Measurements from ENCODE around the gene HOATZ.

Gene HOATZ

DNA sequence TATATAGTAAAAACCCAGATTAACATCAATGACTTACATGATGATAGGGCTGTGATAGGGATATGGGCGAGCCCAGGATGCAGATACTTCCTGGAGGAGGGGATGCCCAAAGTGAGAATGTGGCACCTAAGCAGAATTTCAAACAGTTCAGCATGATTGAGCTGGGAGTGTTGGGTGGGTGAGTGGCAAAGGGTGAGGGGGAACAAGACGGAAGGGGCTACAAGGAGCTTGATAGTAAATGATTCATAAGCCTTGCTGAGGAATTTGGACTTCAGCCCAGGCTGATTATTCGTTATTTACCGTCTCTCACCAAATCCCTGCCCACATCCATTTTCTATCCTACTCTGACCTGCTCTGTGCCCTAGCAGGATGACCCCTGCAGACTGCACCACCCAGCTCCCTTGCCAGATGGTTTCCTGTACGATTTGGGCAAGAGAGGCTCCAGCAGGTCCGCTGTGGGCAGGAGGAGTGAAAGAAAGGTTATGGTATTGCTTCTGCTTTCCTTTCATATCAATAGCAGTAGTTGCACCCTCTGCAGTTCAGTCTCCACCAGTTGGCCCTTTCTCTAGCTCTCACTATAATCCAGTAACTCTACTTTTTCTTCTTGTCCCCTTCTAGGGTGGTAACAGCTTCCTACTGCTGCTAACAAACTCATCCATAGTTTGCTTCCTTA lies 57.4 kb downstream of the HOATZ start:
- H3K27ac ChIP-seq (ENCODE audit: low read depth, low read length): no peak overlapping the region
- H3K36me3 ChIP-seq (ENCODE audit: control insufficient read depth in 1 of 2, insufficient read depth in 2 of 2, low read length in 2 of 2): no peaks in the 10 kb centered on the region
- H3K27me3 ChIP-seq (ENCODE audit: control insufficient read depth in 1 of 2, insufficient read depth in 2 of 2, low read length in 2 of 2): no peaks in the 10 kb centered on the region
- H3K4me3 ChIP-seq (ENCODE audit: low read depth in 1 of 2, low read length in 2 of 2): no peak overlapping the region
- H3K9ac ChIP-seq (ENCODE audit: low read depth in 1 of 2, low read length in 2 of 2): no peak overlapping the region
- H3K4me1 ChIP-seq (ENCODE audit: control insufficient read depth in 1 of 2, insufficient read depth in 2 of 2, low read length in 2 of 2): peaks cover 20 to 26% of the 10 kb centered on the region in 2 donors
- H3K9me3 ChIP-seq (ENCODE audit: control insufficient read depth in 1 of 2, low read length in 2 of 2): no peaks in the 10 kb centered on the region

DNA sequence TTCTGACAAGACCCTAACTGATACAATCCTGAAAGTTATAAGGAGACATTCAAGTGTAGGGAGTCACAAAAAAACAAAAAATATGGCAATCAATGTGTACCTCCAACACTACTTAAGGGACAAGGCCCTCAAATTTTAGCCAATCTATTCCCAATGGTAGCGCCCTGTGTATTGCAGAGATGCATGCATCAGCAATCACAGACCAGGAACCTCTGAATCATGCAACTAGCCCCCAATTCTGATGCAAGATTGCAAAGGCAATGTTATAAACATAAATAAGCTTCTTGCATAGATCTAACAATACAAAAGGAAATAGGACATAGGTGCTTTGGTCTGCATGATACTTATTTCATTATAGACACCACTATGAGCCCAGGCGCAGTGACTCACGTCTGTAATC lies 58.0 kb downstream of the HOATZ start:
- no peaks in the 10 kb centered on the region for H3K9me3 ChIP-seq (ENCODE audit: control insufficient read depth in 1 of 2, low read length in 2 of 2)
- H3K4me1 ChIP-seq (ENCODE audit: control insufficient read depth in 1 of 2, insufficient read depth in 2 of 2, low read length in 2 of 2): peaks cover 20 to 26% of the 10 kb centered on the region in 2 donors
- no peak overlapping the region for H3K27ac ChIP-seq (ENCODE audit: low read depth, low read length)
- H3K36me3 ChIP-seq (ENCODE audit: control insufficient read depth in 1 of 2, insufficient read depth in 2 of 2, low read length in 2 of 2): no peaks in the 10 kb centered on the region
- H3K27me3 ChIP-seq (ENCODE audit: control insufficient read depth in 1 of 2, insufficient read depth in 2 of 2, low read length in 2 of 2): no peaks in the 10 kb centered on the region
- no peak overlapping the region for H3K4me3 ChIP-seq (ENCODE audit: low read depth in 1 of 2, low read length in 2 of 2)
- H3K9ac ChIP-seq (ENCODE audit: low read depth in 1 of 2, low read length in 2 of 2): no peak overlapping the region

DNA sequence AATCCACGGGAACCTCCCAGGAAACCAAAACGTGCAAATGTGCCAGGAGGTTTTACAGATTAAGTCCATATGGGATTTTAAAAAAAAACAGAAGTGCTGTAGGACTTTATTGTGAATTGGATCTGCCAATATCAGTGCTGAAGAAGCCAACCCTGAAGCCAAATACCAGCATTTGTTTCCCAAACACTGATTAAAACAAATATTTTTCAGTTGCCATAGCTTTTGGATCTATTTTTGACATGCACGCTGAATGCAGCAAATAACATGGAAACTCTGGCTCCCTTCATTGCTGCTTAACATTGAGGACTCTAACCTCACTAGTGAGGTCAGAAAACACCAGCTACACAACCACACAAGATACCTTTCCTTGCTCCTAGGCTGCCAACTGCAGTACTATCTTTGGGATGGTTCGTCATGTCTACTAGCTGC lies 59.3 kb downstream of the HOATZ start:
- Histone ChIP-seq H3K9me3 (ENCODE audit: control insufficient read depth in 1 of 2, low read length in 2 of 2) (no peaks in the 10 kb centered on the region), H3K9ac (ENCODE audit: low read depth in 1 of 2, low read length in 2 of 2) (no peak overlapping the region), H3K27ac (ENCODE audit: low read depth, low read length) (no peak overlapping the region), H3K4me1 (ENCODE audit: control insufficient read depth in 1 of 2, insufficient read depth in 2 of 2, low read length in 2 of 2) (peaks cover 20 to 26% of the 10 kb centered on the region in 2 donors), H3K4me3 (ENCODE audit: low read depth in 1 of 2, low read length in 2 of 2) (peak overlapping the region in 1 of 2 donors; percentile 1), H3K36me3 (ENCODE audit: control insufficient read depth in 1 of 2, insufficient read depth in 2 of 2, low read length in 2 of 2) (no peaks in the 10 kb centered on the region), H3K27me3 (ENCODE audit: control insufficient read depth in 1 of 2, insufficient read depth in 2 of 2, low read length in 2 of 2) (no peaks in the 10 kb centered on the region)

DNA sequence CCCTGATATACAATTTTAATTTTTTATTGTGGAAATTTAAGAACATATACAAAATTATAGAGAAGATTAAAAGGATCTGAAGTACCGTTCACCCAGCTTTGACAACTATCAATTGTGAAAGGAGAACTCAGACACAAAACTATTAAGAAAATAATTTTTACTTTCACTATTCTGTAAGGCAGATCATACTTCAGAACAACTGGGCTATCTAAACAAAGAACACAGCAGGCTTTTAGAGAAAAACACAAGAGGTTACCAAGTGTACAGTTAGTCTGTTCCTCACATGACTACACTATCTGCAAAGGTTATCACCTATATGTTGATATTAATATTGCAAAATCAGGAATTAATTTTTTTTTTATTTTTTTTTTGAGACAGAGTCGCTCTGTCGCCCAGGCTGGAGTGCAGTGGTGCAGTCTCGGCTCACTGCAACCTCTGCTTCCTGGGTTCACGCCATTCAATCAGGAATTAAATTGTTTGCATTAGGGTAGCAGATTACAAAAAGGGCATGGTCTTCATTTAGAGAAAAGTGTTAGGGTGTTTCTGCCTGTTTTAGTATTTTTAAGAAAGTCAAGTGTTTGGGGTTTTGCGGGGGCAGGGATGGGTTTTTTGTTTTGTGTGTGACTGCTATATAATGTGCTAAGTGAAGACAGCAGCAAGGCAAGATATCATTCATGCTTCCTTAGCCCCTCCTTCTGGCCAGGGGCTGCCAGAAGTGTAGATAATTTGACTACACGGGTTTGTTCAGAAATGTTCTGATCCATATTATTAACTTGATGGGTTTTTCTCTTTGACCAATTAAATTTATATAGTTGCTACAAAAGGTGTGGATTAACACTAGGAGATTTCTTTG lies 60.0 kb downstream of the HOATZ start:
- H3K4me3 ChIP-seq (ENCODE audit: low read depth in 1 of 2, low read length in 2 of 2): peak overlapping the region in 1 of 2 donors; percentile 1
- no peaks in the 10 kb centered on the region for H3K27me3 ChIP-seq (ENCODE audit: control insufficient read depth in 1 of 2, insufficient read depth in 2 of 2, low read length in 2 of 2)
- H3K9me3 ChIP-seq (ENCODE audit: control insufficient read depth in 1 of 2, low read length in 2 of 2): no peaks in the 10 kb centered on the region
- H3K9ac ChIP-seq (ENCODE audit: low read depth in 1 of 2, low read length in 2 of 2): no peak overlapping the region
- peaks cover 20 to 26% of the 10 kb centered on the region in 2 donors for H3K4me1 ChIP-seq (ENCODE audit: control insufficient read depth in 1 of 2, insufficient read depth in 2 of 2, low read length in 2 of 2)
- H3K27ac ChIP-seq (ENCODE audit: low read depth, low read length): no peak overlapping the region
- H3K36me3 ChIP-seq (ENCODE audit: control insufficient read depth in 1 of 2, insufficient read depth in 2 of 2, low read length in 2 of 2): no peaks in the 10 kb centered on the region

DNA sequence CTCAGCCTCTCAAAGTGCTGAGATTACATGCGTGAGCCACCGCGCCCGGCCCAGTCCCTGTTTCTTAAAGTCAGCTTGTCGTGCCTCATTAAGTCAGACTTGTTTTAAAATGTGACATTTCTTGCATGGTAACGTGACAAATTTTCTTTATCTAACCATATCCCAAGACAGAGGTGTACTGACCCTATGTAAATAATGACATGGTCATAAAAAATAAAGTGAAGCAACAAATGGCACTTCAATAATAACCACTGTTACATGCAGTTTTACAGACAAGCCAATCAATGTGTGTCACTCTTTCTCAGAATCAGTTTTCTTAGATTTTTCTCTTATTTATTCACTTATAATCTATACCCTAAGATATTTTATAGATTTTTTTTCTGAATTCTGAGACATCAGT lies 61.2 kb downstream of the HOATZ start:
- Histone ChIP-seq H3K27me3 (ENCODE audit: control insufficient read depth in 1 of 2, insufficient read depth in 2 of 2, low read length in 2 of 2) (no peaks in the 10 kb centered on the region), H3K36me3 (ENCODE audit: control insufficient read depth in 1 of 2, insufficient read depth in 2 of 2, low read length in 2 of 2) (no peaks in the 10 kb centered on the region), H3K9me3 (ENCODE audit: control insufficient read depth in 1 of 2, low read length in 2 of 2) (no peaks in the 10 kb centered on the region), H3K27ac (ENCODE audit: low read depth, low read length) (no peak overlapping the region), H3K4me1 (ENCODE audit: control insufficient read depth in 1 of 2, insufficient read depth in 2 of 2, low read length in 2 of 2) (peaks cover 20 to 26% of the 10 kb centered on the region in 2 donors), H3K9ac (ENCODE audit: low read depth in 1 of 2, low read length in 2 of 2) (no peak overlapping the region), H3K4me3 (ENCODE audit: low read depth in 1 of 2, low read length in 2 of 2) (no peak overlapping the region)

DNA sequence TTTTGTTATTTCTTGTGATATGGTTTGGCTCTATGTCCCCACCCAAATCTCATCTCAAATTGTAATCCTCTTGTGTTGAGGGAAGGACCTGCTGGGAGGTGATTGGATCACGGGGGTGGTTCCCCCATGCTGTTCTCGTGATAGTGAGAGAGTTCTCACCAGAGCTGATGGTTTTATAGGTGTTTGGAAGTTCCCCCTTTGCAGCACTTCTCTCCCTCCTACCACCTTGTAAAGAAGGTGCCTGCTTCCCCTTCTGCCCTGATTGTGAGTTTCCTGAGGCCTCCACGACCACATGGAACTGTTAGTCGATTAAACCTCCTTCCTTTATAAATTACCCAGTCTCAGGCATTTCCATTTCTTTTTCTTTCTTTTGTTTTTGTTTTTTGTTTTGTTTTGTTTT lies 63.2 kb downstream of the HOATZ start:
- Histone ChIP-seq H3K4me1 (ENCODE audit: control insufficient read depth in 1 of 2, insufficient read depth in 2 of 2, low read length in 2 of 2) (peaks cover 6 to 14% of the 10 kb centered on the region in 2 donors), H3K9ac (ENCODE audit: low read depth in 1 of 2, low read length in 2 of 2) (no peak overlapping the region)

DNA sequence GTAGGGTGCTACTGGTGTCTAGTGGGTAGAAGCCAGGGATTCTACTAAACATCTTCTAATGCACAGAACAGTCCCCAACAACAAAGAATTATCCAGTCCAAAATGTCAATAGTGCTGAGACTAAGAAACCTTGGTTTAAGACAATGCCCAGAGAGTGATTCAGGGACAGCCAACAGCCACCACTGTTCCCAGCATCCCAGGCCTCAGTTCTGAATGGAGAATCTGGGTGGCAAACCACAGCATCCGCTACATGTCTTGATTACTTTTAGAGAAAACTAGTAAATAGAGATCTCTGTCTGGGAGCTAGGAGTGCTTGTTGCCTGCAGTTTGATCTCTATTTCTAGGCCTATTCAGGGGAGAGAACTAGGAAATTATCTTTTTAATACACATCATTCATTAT lies 66.8 kb downstream of the HOATZ start:
- no peaks in the 10 kb centered on the region for H3K36me3 ChIP-seq (ENCODE audit: control insufficient read depth in 1 of 2, insufficient read depth in 2 of 2, low read length in 2 of 2)
- H3K4me3 ChIP-seq (ENCODE audit: low read depth in 1 of 2, low read length in 2 of 2): no peak overlapping the region
- no peaks in the 10 kb centered on the region for H3K4me1 ChIP-seq (ENCODE audit: control insufficient read depth in 1 of 2, insufficient read depth in 2 of 2, low read length in 2 of 2)
- H3K9ac ChIP-seq (ENCODE audit: low read depth in 1 of 2, low read length in 2 of 2): no peak overlapping the region
- no peaks in the 10 kb centered on the region for H3K27me3 ChIP-seq (ENCODE audit: control insufficient read depth in 1 of 2, insufficient read depth in 2 of 2, low read length in 2 of 2)
- H3K9me3 ChIP-seq (ENCODE audit: control insufficient read depth in 1 of 2, low read length in 2 of 2): no peaks in the 10 kb centered on the region
- H3K27ac ChIP-seq (ENCODE audit: low read depth, low read length): no peak overlapping the region

More for the DNA sequence above, 63.2 kb downstream of the HOATZ start:
- Histone ChIP-seq H3K27ac (ENCODE audit: low read depth, low read length) (no peak overlapping the region), H3K36me3 (ENCODE audit: control insufficient read depth in 1 of 2, insufficient read depth in 2 of 2, low read length in 2 of 2) (no peaks in the 10 kb centered on the region), H3K27me3 (ENCODE audit: control insufficient read depth in 1 of 2, insufficient read depth in 2 of 2, low read length in 2 of 2) (no peaks in the 10 kb centered on the region), H3K9me3 (ENCODE audit: control insufficient read depth in 1 of 2, low read length in 2 of 2) (no peaks in the 10 kb centered on the region), H3K4me3 (ENCODE audit: low read depth in 1 of 2, low read length in 2 of 2) (no peak overlapping the region)

DNA sequence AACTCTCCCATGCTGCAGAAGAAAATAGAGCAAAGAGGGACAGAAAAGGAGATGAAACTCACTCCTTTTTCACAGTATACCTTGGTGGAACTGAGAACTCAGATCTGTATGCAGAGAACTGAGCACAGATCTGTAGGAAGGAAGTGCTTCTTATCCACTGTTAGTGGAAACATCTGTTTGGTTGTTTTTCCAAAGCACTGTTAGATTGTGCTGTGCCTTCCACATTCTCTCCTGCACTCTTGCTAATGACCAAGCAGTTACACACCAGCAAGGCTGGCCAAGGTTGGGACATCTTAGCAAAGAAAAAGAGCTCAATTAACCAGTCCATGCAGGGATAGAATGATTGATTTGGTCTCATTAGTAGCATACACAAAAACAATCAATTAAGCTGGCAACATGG lies 67.6 kb downstream of the HOATZ start:
- Histone ChIP-seq H3K4me1 (ENCODE audit: control insufficient read depth in 1 of 2, insufficient read depth in 2 of 2, low read length in 2 of 2) (no peaks in the 10 kb centered on the region), H3K9ac (ENCODE audit: low read depth in 1 of 2, low read length in 2 of 2) (no peak overlapping the region), H3K9me3 (ENCODE audit: control insufficient read depth in 1 of 2, low read length in 2 of 2) (no peaks in the 10 kb centered on the region), H3K4me3 (ENCODE audit: low read depth in 1 of 2, low read length in 2 of 2) (no peak overlapping the region), H3K27me3 (ENCODE audit: control insufficient read depth in 1 of 2, insufficient read depth in 2 of 2, low read length in 2 of 2) (no peaks in the 10 kb centered on the region), H3K27ac (ENCODE audit: low read depth, low read length) (no peak overlapping the region), H3K36me3 (ENCODE audit: control insufficient read depth in 1 of 2, insufficient read depth in 2 of 2, low read length in 2 of 2) (no peaks in the 10 kb centered on the region)

DNA sequence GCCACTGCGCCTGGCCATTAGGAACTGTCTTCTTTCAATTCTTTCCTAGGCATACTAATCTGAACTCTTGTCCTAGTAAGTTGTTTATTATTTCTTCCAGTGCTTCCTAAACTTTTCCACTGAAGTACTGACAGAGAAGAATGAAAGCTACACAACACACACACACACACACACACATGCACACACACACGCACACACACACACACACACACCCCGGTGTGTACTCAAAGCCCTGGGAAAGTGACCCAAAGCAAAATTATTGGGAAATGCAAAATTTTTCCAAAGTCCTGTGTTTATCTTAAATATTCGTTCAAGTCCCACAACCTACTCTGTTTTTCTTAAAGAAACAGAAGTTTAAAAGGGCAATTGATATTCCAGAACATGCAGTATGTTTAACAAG lies 68.3 kb downstream of the HOATZ start:
- H3K9me3 ChIP-seq (ENCODE audit: control insufficient read depth in 1 of 2, low read length in 2 of 2): no peaks in the 10 kb centered on the region
- H3K4me1 ChIP-seq (ENCODE audit: control insufficient read depth in 1 of 2, insufficient read depth in 2 of 2, low read length in 2 of 2): no peaks in the 10 kb centered on the region
- no peak overlapping the region for H3K27ac ChIP-seq (ENCODE audit: low read depth, low read length)
- H3K36me3 ChIP-seq (ENCODE audit: control insufficient read depth in 1 of 2, insufficient read depth in 2 of 2, low read length in 2 of 2): no peaks in the 10 kb centered on the region
- no peak overlapping the region for H3K9ac ChIP-seq (ENCODE audit: low read depth in 1 of 2, low read length in 2 of 2)
- H3K27me3 ChIP-seq (ENCODE audit: control insufficient read depth in 1 of 2, insufficient read depth in 2 of 2, low read length in 2 of 2): no peaks in the 10 kb centered on the region
- H3K4me3 ChIP-seq (ENCODE audit: low read depth in 1 of 2, low read length in 2 of 2): no peak overlapping the region

DNA sequence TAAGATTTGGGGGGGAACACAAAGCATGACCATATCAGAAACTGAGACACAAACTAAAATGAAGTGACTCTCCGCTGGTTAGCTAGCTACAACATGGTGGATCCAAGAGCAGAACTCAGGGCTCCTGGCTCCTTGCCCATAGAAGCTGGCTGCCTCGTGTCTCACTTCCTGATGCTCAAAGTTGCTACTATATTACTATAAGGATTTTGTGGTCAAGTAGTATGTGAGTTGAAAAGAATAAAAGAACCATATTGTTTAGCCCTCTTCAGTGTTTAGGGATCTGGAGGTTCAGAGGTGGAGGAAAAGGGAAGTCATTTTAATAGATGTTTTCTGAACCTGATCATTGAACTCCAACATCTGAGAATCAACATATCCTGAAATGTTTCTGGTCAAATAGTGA lies 70.8 kb downstream of the HOATZ start:
- Histone ChIP-seq H3K9ac (ENCODE audit: low read depth in 1 of 2, low read length in 2 of 2) (no peak overlapping the region), H3K4me1 (ENCODE audit: control insufficient read depth in 1 of 2, insufficient read depth in 2 of 2, low read length in 2 of 2) (peaks cover 0 to 5% of the 10 kb centered on the region in 2 donors), H3K4me3 (ENCODE audit: low read depth in 1 of 2, low read length in 2 of 2) (no peak overlapping the region), H3K27ac (ENCODE audit: low read depth, low read length) (no peak overlapping the region), H3K36me3 (ENCODE audit: control insufficient read depth in 1 of 2, insufficient read depth in 2 of 2, low read length in 2 of 2) (no peaks in the 10 kb centered on the region), H3K9me3 (ENCODE audit: control insufficient read depth in 1 of 2, low read length in 2 of 2) (no peaks in the 10 kb centered on the region), H3K27me3 (ENCODE audit: control insufficient read depth in 1 of 2, insufficient read depth in 2 of 2, low read length in 2 of 2) (no peaks in the 10 kb centered on the region)
